ENCODE measurements around the gene RABGAP1L. TPM values are rescaled to one million over a fixed set of nuclear protein-coding genes. Genes with fewer than 3 reads are reported as not detected.

Gene RABGAP1L
- total and polyA plus RNA-seq, 2 of the 8 experiments (the other 6 are each of a cell fraction or from before 2014, with no cell fraction given), result 33.3 to 156 TPM

- no peak for TF ChIP-seq RBBP5 (IDR thresholded peaks at IDR 0.05; ENCODE audit: borderline replicate concordance, low read depth, low read length)
- no peak for TF ChIP-seq TEAD4 (IDR thresholded peaks at IDR 0.05; ENCODE audit: low read depth, low read length)
- no peak for TF ChIP-seq SRF (IDR thresholded peaks at IDR 0.05; ENCODE audit: low read depth, low read length)
- TF ChIP-seq SP2 (IDR thresholded peaks at IDR 0.05; ENCODE audit: low read length), result no peak
Observed at GRCh38 chr1:174815036-174815435, 655.7 kb downstream of the RABGAP1L start (continued).

Data from H1 (cell line).